Liver (tissue), 9 donors: ENCODE data around the gene VSIG10L2. TPM values are rescaled to one million over a fixed set of nuclear protein-coding genes. Genes with fewer than 3 reads are reported as not detected.

Experiments used
- DNase-seq: peaks from one replicate; pipeline ENCODE4 v3.0.0-alpha.2; 2017; ENCODE audit warnings: low spot score
- H3K27ac ChIP-seq, 2 donors: one replicate each; pipeline ENCODE4 v1.7.0; 2013; ENCODE audit warnings: inconsistent platforms in 2 of 2, low read length in 2 of 2, control low read depth in 1 of 2, low read depth in 1 of 2, mild to moderate bottlenecking in 1 of 2
- H3K27me3 ChIP-seq, 4 donors: one replicate each; pipeline versions ENCODE4 v1.6.1 to v1.7.0; 2013; ENCODE audit warnings: low read length in 3 of 4, inconsistent platforms in 1 of 4, mild to moderate bottlenecking in 1 of 4, moderate library complexity in 1 of 4; ENCODE audit not compliant: control insufficient read depth in 4 of 4, insufficient read depth in 4 of 4
- H3K36me3 ChIP-seq, 4 donors: one replicate each; pipeline versions ENCODE4 v1.6.1 to v1.7.0; 2013; ENCODE audit warnings: low read length in 3 of 4, mild to moderate bottlenecking in 3 of 4, low read depth in 1 of 4, moderate library complexity in 1 of 4; ENCODE audit not compliant: control insufficient read depth in 4 of 4, insufficient read depth in 3 of 4
- H3K4me1 ChIP-seq, 4 donors: one replicate each; pipeline versions ENCODE4 v1.6.1 to v1.7.0; 2013; ENCODE audit warnings: low read length in 3 of 4, mild to moderate bottlenecking in 3 of 4, moderate library complexity in 1 of 4; ENCODE audit not compliant: control insufficient read depth in 4 of 4, insufficient read depth in 4 of 4
- H3K4me3 ChIP-seq, 3 donors: one replicate each; pipeline versions ENCODE4 v1.6.1 to v1.7.0; 2013; ENCODE audit warnings: low read length in 3 of 3, control low read depth in 1 of 3, low read depth in 1 of 3, mild to moderate bottlenecking in 1 of 3
- H3K9ac ChIP-seq, 2 donors: one replicate each; pipeline ENCODE4 v1.7.0; 2013; ENCODE audit warnings: low read length in 2 of 2, mild to moderate bottlenecking in 2 of 2, moderate library complexity in 2 of 2, control low read depth in 1 of 2, low read depth in 1 of 2
- H3K9me3 ChIP-seq, 4 donors: one replicate each; pipeline versions ENCODE4 v1.6.1 to v1.7.0; 2013; ENCODE audit warnings: low read length in 3 of 4; ENCODE audit not compliant: control insufficient read depth in 4 of 4
- EGR1 ChIP-seq, 2 donors: IDR thresholded peaks; 2 replicates each; pipeline ENCODE4 v1.6.1; 2016 to 2018; ENCODE audit warnings: antibody characterized with exemption in 2 of 2, low read depth in 2 of 2
- FOXA1 ChIP-seq: IDR thresholded peaks from 2 replicates; pipeline ENCODE4 v1.6.1; 2016; ENCODE audit warnings: antibody characterized with exemption
- FOXA2 ChIP-seq: IDR thresholded peaks from 2 replicates; pipeline ENCODE4 v1.6.1; 2016; ENCODE audit warnings: antibody characterized with exemption
- GABPA ChIP-seq, 2 donors: IDR thresholded peaks in 1 of 2; conservative IDR thresholded peaks in 1 of 2; 2 replicates each; pipeline ENCODE4 v1.6.1; 2016; ENCODE audit warnings: antibody characterized with exemption in 2 of 2, mild to moderate bottlenecking in 1 of 2, moderate library complexity in 1 of 2
- HNF4G ChIP-seq: IDR thresholded peaks from 2 replicates; pipeline ENCODE4 v1.6.1; 2016; ENCODE audit warnings: antibody characterized with exemption
- NR2F2 ChIP-seq: IDR thresholded peaks from 2 replicates; pipeline ENCODE4 v1.6.1; 2016; ENCODE audit warnings: antibody characterized with exemption
- RAD21 ChIP-seq, 2 donors: IDR thresholded peaks; 2 replicates each; pipeline ENCODE4 v1.6.1; 2016; ENCODE audit warnings: antibody characterized with exemption in 2 of 2, mild to moderate bottlenecking in 2 of 2
- SP1 ChIP-seq: IDR thresholded peaks from 2 replicates; pipeline ENCODE4 v1.6.1; 2018; ENCODE audit warnings: antibody characterized with exemption, mild to moderate bottlenecking
- TAF1 ChIP-seq: conservative IDR thresholded peaks from 2 replicates; pipeline ENCODE4 v1.6.1; 2016; ENCODE audit warnings: antibody characterized with exemption, mild to moderate bottlenecking
- YY1 ChIP-seq: IDR thresholded peaks from 2 replicates; pipeline ENCODE4 v1.6.1; 2016; ENCODE audit warnings: antibody characterized with exemption, mild to moderate bottlenecking
- WGBS: extraction: QIAGEN DNeasy Blood & Tissue Kit; methylation state at CpG from one replicate; pipeline ENCODE4 v1.1.7; 2013; 5-methylcytosine and 5-hydroxymethylcytosine counted together
- polyA plus RNA-seq, 2 donors: library from polyadenylated mRNA; stranded (reverse) in 1 of 2; unstranded in 1 of 2; fragments of 200-250 nt in 1 of 2; fragments of >200 nt in 1 of 2; fragmentation: Nextera tagmentation in 1 of 2; extraction: Ambion mirVana in 1 of 2; gene quantifications; one replicate each; pipeline versions ENCODE4 v1.2.1 to v1.2.3, GENCODE V29; 2013 to 2015
- total RNA-seq, 2 donors: library from RNA; depleted of rRNA; stranded (reverse); fragments of >200 nt; gene quantifications; one replicate each; pipeline ENCODE4 v1.2.3, GENCODE V29; 2014
- TF ChIP-seq, protein P1 (sequence below): IDR thresholded peaks from 2 replicates; pipeline ENCODE4 v1.6.1; 2016; ENCODE audit warnings: antibody characterized with exemption, mild to moderate bottlenecking
- TF ChIP-seq, protein P2 (sequence below): IDR thresholded peaks from 2 replicates; pipeline ENCODE4 v1.6.1; 2016; ENCODE audit warnings: antibody characterized with exemption
- TF ChIP-seq, protein P3 (sequence below): IDR thresholded peaks from 2 replicates; pipeline ENCODE4 v1.6.1; 2016; ENCODE audit warnings: antibody characterized with exemption
- TF ChIP-seq, protein P4 (sequence below): fragments of 150-350 bp; IDR thresholded peaks from 2 replicates; pipeline ENCODE4 v1.5.1; 2017; ENCODE audit warnings: improper control_type of control experiment, low read depth, low read length; ENCODE audit not compliant: missing input control
- donor health status: healthy.
- donor health status: healthy.
- donor health status: healthy.
- donor health status: healthy.
- donor health status: healthy.

The VSIG10L2 gene
- total and polyA plus RNA-seq, 4 donors: not detected

DNA sequence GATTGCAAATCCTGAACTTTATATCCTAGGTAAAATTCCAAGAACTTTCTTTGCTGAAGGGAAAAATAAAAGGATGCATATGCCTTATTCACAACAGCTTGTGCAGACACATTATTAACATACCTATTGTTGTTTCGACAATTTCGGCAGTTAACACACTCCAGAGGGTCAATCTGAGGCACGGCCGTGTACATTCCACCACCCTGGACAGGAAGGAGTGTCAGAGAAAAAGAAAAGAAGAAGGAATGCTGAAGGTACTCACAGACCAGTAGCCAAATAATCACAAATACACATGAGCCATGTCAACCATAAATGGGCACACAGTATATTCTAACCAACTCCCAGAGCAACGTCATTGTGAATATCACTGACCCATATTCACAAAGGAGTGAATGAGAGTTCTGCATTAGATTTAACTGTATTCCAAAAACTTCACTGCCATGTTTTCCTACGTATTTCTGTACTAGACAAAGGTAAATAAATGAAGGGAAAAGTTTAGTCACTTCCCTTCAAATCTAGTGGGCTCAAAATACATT lies 32.4 kb downstream of the VSIG10L2 start:
- no peak overlapping the region for H3K9ac ChIP-seq
- H3K4me3 ChIP-seq: no peak overlapping the region
- H3K27me3 ChIP-seq: no peaks in the 10 kb centered on the region
- H3K4me1 ChIP-seq: peaks cover 0 to 13% (median 6%) of the 10 kb centered on the region in 4 donors
- TF ChIP-seq FOXA2 (no peak), GABPA (IDR thresholded peaks at IDR 0.05 in 1 of 2, conservative IDR thresholded peaks at IDR 0.05 in 1 of 2) (no peak)
- TF ChIP-seq, protein P1, sequence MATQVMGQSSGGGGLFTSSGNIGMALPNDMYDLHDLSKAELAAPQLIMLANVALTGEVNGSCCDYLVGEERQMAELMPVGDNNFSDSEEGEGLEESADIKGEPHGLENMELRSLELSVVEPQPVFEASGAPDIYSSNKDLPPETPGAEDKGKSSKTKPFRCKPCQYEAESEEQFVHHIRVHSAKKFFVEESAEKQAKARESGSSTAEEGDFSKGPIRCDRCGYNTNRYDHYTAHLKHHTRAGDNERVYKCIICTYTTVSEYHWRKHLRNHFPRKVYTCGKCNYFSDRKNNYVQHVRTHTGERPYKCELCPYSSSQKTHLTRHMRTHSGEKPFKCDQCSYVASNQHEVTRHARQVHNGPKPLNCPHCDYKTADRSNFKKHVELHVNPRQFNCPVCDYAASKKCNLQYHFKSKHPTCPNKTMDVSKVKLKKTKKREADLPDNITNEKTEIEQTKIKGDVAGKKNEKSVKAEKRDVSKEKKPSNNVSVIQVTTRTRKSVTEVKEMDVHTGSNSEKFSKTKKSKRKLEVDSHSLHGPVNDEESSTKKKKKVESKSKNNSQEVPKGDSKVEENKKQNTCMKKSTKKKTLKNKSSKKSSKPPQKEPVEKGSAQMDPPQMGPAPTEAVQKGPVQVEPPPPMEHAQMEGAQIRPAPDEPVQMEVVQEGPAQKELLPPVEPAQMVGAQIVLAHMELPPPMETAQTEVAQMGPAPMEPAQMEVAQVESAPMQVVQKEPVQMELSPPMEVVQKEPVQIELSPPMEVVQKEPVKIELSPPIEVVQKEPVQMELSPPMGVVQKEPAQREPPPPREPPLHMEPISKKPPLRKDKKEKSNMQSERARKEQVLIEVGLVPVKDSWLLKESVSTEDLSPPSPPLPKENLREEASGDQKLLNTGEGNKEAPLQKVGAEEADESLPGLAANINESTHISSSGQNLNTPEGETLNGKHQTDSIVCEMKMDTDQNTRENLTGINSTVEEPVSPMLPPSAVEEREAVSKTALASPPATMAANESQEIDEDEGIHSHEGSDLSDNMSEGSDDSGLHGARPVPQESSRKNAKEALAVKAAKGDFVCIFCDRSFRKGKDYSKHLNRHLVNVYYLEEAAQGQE: no peak
- H3K9me3 ChIP-seq: no peaks in the 10 kb centered on the region
- H3K36me3 ChIP-seq: no peaks in the 10 kb centered on the region
- 85% methylated on average over 6 of the region's 6 CpGs for WGBS
- no peak overlapping the region for H3K27ac ChIP-seq
- no peak for DNase-seq

DNA sequence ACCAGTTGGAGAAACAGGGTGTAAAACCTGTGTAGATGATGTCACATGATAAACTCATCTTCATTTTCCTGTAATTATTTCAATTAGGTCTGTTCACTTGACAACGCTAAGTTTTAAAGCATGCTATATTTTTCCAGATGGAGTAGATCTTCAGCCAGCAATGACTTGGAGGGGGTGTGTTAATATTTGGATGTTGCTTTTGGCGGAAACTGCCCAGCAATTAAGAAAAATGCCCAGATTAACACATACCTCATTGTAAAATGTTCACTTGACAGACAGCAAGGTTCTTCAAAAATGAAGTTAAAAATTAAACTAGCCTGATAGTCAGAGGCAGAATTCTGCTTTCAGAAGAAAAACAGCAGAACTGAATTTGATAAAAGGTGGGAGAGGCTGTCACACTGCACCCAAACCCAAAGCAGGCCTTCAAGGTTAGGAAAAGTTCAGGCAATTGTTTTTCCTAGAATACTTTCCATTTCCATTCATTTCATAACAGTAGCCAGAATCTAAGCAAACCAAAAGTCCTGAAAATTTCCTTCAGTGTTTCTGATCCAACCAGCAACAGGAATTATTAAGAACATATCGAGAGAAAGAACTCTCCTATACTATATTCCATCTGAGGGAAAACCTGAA lies 33.0 kb downstream of the VSIG10L2 start:
- no peak for DNase-seq
- 70% methylated on average over 3 of the region's 3 CpGs for WGBS
- H3K4me3 ChIP-seq: no peak overlapping the region
- no peaks in the 10 kb centered on the region for H3K27me3 ChIP-seq
- peak overlapping the region in 1 of 2 donors; percentile 6 for H3K27ac ChIP-seq
- H3K36me3 ChIP-seq: no peaks in the 10 kb centered on the region
- no peak overlapping the region for H3K9ac ChIP-seq
- H3K9me3 ChIP-seq: no peaks in the 10 kb centered on the region
- TF ChIP-seq NR2F2 (no peak), EGR1 (IDR thresholded peaks at IDR 0.05; ENCODE audit: low read depth in 2 of 2) (no peak), GABPA (IDR thresholded peaks at IDR 0.05 in 1 of 2, conservative IDR thresholded peaks at IDR 0.05 in 1 of 2) (no peak), FOXA1 (no peak), RAD21 (IDR thresholded peaks at IDR 0.05) (no peak), FOXA2 (no peak), YY1 (no peak), HNF4G (no peak), TAF1 (no peak), SP1 (no peak)
- TF ChIP-seq, protein P2, sequence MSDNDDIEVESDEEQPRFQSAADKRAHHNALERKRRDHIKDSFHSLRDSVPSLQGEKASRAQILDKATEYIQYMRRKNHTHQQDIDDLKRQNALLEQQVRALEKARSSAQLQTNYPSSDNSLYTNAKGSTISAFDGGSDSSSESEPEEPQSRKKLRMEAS: no peak
- TF ChIP-seq, protein P3, sequence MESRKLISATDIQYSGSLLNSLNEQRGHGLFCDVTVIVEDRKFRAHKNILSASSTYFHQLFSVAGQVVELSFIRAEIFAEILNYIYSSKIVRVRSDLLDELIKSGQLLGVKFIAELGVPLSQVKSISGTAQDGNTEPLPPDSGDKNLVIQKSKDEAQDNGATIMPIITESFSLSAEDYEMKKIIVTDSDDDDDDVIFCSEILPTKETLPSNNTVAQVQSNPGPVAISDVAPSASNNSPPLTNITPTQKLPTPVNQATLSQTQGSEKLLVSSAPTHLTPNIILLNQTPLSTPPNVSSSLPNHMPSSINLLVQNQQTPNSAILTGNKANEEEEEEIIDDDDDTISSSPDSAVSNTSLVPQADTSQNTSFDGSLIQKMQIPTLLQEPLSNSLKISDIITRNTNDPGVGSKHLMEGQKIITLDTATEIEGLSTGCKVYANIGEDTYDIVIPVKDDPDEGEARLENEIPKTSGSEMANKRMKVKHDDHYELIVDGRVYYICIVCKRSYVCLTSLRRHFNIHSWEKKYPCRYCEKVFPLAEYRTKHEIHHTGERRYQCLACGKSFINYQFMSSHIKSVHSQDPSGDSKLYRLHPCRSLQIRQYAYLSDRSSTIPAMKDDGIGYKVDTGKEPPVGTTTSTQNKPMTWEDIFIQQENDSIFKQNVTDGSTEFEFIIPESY: no peak
- TF ChIP-seq, protein P4, sequence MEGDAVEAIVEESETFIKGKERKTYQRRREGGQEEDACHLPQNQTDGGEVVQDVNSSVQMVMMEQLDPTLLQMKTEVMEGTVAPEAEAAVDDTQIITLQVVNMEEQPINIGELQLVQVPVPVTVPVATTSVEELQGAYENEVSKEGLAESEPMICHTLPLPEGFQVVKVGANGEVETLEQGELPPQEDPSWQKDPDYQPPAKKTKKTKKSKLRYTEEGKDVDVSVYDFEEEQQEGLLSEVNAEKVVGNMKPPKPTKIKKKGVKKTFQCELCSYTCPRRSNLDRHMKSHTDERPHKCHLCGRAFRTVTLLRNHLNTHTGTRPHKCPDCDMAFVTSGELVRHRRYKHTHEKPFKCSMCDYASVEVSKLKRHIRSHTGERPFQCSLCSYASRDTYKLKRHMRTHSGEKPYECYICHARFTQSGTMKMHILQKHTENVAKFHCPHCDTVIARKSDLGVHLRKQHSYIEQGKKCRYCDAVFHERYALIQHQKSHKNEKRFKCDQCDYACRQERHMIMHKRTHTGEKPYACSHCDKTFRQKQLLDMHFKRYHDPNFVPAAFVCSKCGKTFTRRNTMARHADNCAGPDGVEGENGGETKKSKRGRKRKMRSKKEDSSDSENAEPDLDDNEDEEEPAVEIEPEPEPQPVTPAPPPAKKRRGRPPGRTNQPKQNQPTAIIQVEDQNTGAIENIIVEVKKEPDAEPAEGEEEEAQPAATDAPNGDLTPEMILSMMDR: no peak
- TF ChIP-seq, protein P1: no peak
- H3K4me1 ChIP-seq: peaks cover 0 to 13% (median 6%) of the 10 kb centered on the region in 4 donors
